ENCODE measurements around the gene PDGFC. TPM values are rescaled to one million over a fixed set of nuclear protein-coding genes. Genes with fewer than 3 reads are reported as not detected.

Gene PDGFC
- polyA plus RNA-seq, 3 donors: 2.5 to 5.0 (median 4.9) TPM

GRCh38 chr4:156797206-156797605 lies 174.4 kb downstream of the PDGFC start:
- no peak for TF ChIP-seq CTCF (IDR thresholded peaks at IDR 0.05)
- H3K27ac Mint-ChIP-seq: peak overlapping the region in 2 of 7 donors; percentile 14 to 51
- Histone ChIP-seq H3K27ac (ENCODE audit: low read depth in 1 of 2, low read length in 2 of 2) (no peak overlapping the region), H3K4me1 (ENCODE audit: control insufficient read depth in 1 of 2, insufficient read depth in 2 of 2, low read length in 2 of 2) (no peaks in the 10 kb centered on the region), H3K9me3 (replicated peaks in 1 of 2; ENCODE audit: control insufficient read depth in 1 of 2, insufficient read depth in 1 of 2, low read length in 2 of 2) (peaks cover 0 to 4% of the 10 kb centered on the region in 2 donors), H3K36me3 (replicated peaks in 1 of 2; ENCODE audit: control insufficient read depth in 1 of 2, insufficient read depth in 2 of 2, low read length in 2 of 2) (no peaks in the 10 kb centered on the region), H4K20me1 (ENCODE audit: insufficient read depth, low read length) (no peaks in the 10 kb centered on the region), H2AFZ (ENCODE audit: insufficient read depth, low read depth, low read length, poor library complexity, severe bottlenecking) (no peak overlapping the region), H3K9ac (ENCODE audit: insufficient read depth, low read length, poor library complexity, severe bottlenecking) (no peak overlapping the region), H3K27me3 (ENCODE audit: control insufficient read depth in 2 of 2, insufficient read depth in 2 of 2, low read length in 2 of 2) (no peaks in the 10 kb centered on the region), H3K79me2 (ENCODE audit: insufficient read depth, low read length) (no peaks in the 10 kb centered on the region), H3K4me3 (replicated peaks in 1 of 3; ENCODE audit: low read depth in 2 of 3, low read length in 3 of 3) (no peak overlapping the region), H3K4me2 (replicated peaks; ENCODE audit: extremely low read depth, low read length, poor library complexity, severe bottlenecking) (no peak overlapping the region)
- DNase-seq: no peak
- no peak overlapping the region for H3K4me3 Mint-ChIP-seq
- 100% methylated on average over 1 of the region's 5 CpGs for WGBS (ENCODE audit: insufficient coverage)
- intact Hi-C loops (cut with micrococcal nuclease): no loop called here
- no peaks in the 10 kb centered on the region for H3K36me3 Mint-ChIP-seq
- peaks cover 11% of the 10 kb centered on the region for H3K4me1 Mint-ChIP-seq
- peaks cover 0 to 1% (median 0%) of the 10 kb centered on the region in 3 donors for H3K27me3 Mint-ChIP-seq (ENCODE audit: low read depth in 3 of 3)
- H3K9me3 Mint-ChIP-seq: peaks cover 0 to 2% (median 0%) of the 10 kb centered on the region in 7 donors

- Mint-ChIP-seq H3K4me3 (no peak overlapping the region), H3K9me3 (peaks cover 0 to 2% (median 0%) of the 10 kb centered on the region in 7 donors), H3K36me3 (no peaks in the 10 kb centered on the region), H3K27me3 (ENCODE audit: low read depth in 3 of 3) (no peaks in the 10 kb centered on the region), H3K4me1 (peaks cover 11% of the 10 kb centered on the region), H3K27ac (no peak overlapping the region)
- H3K79me2 ChIP-seq (ENCODE audit: insufficient read depth, low read length): no peaks in the 10 kb centered on the region
- no peak overlapping the region for H3K4me2 ChIP-seq (replicated peaks; ENCODE audit: extremely low read depth, low read length, poor library complexity, severe bottlenecking)
- intact Hi-C loops (cut with micrococcal nuclease): no loop called here
- no peaks in the 10 kb centered on the region for H3K36me3 ChIP-seq (replicated peaks in 1 of 2; ENCODE audit: control insufficient read depth in 1 of 2, insufficient read depth in 2 of 2, low read length in 2 of 2)
- H2AFZ ChIP-seq (ENCODE audit: insufficient read depth, low read depth, low read length, poor library complexity, severe bottlenecking): no peak overlapping the region
- no CpG with 5 or more reads among the region's 2 CpGs for WGBS (ENCODE audit: insufficient coverage)
- TF ChIP-seq CTCF (IDR thresholded peaks at IDR 0.05): no peak
- no peak overlapping the region for H3K27ac ChIP-seq (ENCODE audit: low read depth in 1 of 2, low read length in 2 of 2)
- no peak overlapping the region for H3K9ac ChIP-seq (ENCODE audit: insufficient read depth, low read length, poor library complexity, severe bottlenecking)
- no peaks in the 10 kb centered on the region for H3K27me3 ChIP-seq (ENCODE audit: control insufficient read depth in 2 of 2, insufficient read depth in 2 of 2, low read length in 2 of 2)
- DNase-seq: no peak
- H4K20me1 ChIP-seq (ENCODE audit: insufficient read depth, low read length): no peaks in the 10 kb centered on the region
- no peaks in the 10 kb centered on the region for H3K4me1 ChIP-seq (ENCODE audit: control insufficient read depth in 1 of 2, insufficient read depth in 2 of 2, low read length in 2 of 2)
- H3K9me3 ChIP-seq (replicated peaks in 1 of 2; ENCODE audit: control insufficient read depth in 1 of 2, insufficient read depth in 1 of 2, low read length in 2 of 2): peaks cover 0 to 4% of the 10 kb centered on the region in 2 donors
- no peak overlapping the region for H3K4me3 ChIP-seq (replicated peaks in 1 of 3; ENCODE audit: low read depth in 2 of 3, low read length in 3 of 3)
Observed at GRCh38 chr4:156795727-156796126, 175.9 kb downstream of the PDGFC start.

Measured in CD14-positive monocyte (primary cell).